Stimulated activated CD4-positive, alpha-beta T cell treated with anti-CD3 and anti-CD28 coated beads, TNF-alpha, amount 100 ng/mL, for 24 hours (primary cell): ENCODE data around the gene POLR2E.

Source experiments
- DNase-seq, 3 experiments: peaks; one replicate each; pipeline ENCODE4 v3.0.0-alpha.2; 2020; ENCODE audit warnings: low read depth in 3 of 3

Gene POLR2E

DNA sequence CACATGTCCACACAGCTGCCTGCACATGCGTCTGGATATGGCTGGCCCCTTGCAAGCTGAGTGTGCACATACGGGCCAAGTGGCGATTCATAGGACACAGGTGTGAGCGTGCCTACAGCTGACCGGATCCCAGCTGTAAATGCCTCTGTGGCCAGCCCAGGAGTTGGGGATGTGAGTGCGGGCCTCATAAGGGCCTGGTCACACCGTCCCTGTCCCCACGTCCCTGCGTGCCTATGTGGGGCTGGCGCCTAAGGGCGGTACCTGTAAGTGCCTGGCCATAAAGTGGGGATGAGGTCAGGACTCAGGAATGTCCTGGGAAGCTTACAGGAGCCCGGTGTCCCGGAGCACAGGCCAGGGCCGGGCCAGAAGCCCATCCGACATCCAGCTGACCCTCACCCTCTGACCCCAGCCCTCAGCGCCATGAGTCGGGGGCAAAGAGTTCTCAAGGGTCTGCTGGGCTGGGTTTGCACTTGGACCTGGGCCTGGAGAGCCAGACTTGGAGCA is 29.5 kb downstream of the POLR2E start:
- DNase-seq, result no peak

GRCh38 chr19:1064661-1065605 is 30.2 kb downstream of the POLR2E start:
- peak in 2 of 3 experiments; percentile 46 to 73 for DNase-seq

DNA sequence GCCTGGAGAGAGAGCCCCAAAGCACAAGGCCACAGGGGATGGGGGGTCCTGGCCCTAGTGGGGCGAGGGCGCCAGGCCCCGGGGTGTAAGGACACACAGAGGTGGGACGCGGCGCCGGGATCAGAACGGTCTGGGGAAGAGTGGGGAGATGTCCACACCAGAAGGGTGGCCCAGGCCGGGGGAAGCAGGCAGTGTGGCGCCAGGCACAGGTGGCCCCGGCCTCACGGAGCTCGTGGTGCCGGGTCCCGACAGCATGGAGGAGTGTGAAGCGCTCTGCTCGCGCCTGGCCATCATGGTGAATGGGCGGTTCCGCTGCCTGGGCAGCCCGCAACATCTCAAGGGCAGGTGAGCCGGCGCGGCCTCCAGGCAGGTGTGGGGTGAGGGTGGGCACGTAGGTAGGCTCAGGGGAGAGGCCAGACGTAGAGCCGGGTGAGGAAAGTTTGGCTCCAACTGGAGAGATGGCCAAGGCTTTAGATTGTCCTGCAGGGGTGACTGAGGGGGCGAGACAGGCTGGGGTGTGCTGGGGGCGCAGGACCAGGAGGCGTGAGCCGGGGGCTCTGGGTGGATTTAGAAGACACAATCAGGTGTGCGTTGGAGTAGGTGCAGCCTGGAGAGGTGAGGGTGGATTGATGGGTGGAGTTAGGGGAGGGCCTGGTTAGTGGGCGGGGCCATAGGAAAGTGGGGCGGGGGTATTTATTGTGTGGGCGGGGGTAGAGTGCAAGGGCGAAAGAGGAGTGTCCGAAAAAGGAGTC is 31.1 kb downstream of the POLR2E start:
- no peak for DNase-seq

GRCh38 chr19:1063030-1063908 is 31.9 kb downstream of the POLR2E start:
- peak in 1 of 3 experiments; percentile 62 for DNase-seq

- no peak for DNase-seq
Observed at GRCh38 chr19:1062387-1063029, 32.7 kb downstream of the POLR2E start.

DNA sequence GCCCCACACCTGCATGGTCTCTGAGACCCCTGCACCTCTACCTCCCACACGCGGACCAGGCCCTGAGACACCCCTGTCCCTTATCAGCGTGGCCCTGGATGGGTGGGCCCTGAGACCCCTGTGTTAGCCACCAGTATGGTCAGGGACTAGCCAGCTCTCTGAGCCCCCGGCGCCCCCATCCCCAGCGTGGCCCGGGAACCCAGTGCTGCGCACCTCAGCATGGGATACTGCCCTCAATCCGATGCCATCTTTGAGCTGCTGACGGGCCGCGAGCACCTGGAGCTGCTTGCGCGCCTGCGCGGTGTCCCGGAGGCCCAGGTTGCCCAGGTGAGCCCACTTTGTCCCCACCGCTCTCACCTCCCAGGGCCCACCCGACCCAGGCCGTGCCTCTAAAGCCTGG is 33.2 kb downstream of the POLR2E start:
- DNase-seq, result no peak

- DNase-seq, result no peak
Observed at GRCh38 chr19:1060689-1061088, 34.5 kb downstream of the POLR2E start.

DNA sequence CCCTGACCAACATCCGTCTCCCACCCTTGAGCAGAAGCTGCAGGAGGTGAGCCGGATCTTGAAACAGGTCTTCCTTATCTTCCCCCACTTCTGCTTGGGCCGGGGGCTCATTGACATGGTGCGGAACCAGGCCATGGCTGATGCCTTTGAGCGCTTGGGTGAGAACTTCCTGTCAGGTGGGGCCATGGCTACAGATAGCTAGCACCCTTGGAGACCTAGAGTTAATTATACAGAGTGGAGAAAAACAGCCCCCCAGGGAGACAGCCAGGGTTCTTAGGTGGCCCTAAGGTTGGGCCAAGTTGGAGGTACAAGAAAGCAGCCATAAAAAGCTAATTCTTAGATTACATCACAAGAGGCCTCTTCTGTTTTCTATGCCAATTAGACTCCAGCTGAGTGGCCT is 37.1 kb downstream of the POLR2E start:
- DNase-seq, result no peak

DNA sequence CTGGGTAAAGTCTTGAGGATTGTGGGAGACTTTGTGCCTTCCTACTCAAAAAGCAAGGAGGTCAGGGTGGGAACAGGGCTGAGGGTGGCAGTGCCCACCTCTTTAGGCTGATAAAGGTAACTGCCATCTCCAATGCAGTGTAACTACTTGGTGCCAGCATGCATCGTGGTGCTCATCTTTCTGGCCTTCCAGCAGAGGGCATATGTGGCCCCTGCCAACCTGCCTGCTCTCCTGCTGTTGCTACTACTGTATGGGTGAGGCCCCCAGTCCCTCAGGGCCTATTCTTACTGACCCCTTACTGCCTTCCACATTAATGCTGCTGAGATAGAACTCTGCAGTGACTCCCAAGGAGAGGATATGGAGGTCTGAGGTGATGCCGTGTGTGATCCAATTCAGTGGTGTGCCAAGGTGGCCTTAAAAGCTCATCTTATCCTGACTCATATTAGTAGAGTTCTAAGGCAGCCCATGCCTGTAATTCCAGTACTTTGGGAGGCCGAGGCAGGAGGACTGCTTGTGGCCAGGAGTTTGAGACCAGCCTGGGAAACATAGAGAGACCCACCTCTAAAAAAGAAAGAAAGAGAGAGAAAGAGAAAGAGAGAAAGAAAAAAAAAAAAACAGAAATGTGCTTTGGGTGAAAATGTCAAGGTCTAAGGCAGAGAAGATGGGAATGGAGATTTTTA is 37.9 kb downstream of the POLR2E start:
- no peak for DNase-seq

- no peak for DNase-seq
Observed at GRCh38 chr19:1055886-1056620, 39.1 kb downstream of the POLR2E start.

GRCh38 chr19:1055028-1055425 is 40.1 kb downstream of the POLR2E start:
- no peak for DNase-seq

DNA sequence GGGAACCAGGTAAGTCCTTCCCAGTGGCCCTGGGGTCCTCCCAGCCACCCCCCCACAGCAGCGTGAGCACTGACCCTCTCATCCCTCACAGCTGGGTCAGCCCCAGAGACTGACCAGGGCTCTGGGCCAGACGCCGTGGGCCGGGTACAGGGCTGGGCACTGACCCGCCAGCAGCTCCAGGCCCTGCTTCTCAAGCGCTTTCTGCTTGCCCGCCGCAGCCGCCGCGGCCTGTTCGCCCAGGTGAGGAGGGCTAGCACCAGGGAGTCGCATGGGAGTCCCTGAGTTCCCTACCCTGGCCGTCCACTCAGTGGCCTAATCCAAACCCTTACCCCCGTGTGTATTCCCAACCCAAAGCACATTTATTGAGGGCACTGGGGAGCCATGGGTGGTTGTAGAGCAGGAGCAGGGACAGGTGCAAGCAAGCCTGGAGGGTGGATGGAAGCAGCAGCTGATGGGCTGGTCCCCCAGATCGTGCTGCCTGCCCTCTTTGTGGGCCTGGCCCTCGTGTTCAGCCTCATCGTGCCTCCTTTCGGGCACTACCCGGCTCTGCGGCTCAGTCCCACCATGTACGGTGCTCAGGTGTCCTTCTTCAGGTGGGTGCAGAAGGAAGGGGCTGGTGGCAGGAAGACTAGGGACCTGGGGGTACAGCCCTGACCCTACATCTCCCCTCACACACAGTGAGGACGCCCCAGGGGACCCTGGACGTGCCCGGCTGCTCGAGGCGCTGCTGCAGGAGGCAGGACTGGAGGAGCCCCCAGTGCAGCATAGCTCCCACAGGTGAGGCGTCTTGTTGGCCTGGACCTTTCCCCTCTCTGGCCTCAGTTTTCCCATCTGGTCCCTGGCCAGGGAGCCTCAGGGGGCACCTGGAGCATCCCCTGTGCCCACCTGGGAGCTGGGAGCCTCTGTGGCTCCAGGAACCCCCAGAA is 40.8 kb downstream of the POLR2E start:
- DNase-seq, result no peak

DNA sequence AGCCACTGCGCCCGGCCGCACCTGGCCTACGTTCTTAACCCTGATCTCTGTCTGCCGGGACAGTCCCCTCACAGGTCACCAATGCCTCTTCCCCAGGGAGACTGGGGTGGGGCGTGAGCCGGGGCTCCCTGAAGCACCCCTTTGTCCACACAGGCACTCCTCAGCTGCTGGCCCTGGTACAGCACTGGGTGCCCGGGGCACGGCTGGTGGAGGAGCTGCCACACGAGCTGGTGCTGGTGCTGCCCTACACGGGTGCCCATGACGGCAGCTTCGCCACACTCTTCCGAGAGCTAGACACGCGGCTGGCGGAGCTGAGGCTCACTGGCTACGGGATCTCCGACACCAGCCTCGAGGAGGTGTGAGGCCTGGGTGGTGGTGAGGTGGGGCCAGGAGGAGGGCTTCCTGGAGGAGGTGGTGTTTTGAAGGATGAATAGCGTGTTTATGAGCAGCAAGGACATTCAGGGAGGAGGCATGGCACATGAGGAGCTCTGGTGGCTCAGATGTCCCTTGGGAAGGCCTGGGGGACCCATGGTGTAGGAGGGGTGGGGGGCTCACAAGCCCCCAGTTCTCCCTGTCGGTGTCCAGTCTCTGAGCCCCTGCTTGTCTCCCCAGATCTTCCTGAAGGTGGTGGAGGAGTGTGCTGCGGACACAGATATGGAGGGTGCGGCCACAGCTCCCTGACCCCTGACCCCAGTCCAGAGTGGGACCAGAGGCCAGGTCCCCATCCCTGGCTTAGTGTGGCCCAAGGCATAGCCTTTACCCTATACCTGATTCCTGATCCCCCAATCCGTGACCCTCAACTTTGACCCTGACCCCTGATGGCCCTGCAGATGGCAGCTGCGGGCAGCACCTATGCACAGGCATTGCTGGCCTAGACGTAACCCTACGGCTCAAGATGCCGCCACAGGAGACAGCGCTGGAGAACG is 41.7 kb downstream of the POLR2E start:
- no peak for DNase-seq

- DNase-seq, result no peak
Observed at GRCh38 chr19:1052349-1052975, 42.7 kb downstream of the POLR2E start.

GRCh38 chr19:1051791-1052190 is 43.4 kb downstream of the POLR2E start:
- DNase-seq, result no peak

DNA sequence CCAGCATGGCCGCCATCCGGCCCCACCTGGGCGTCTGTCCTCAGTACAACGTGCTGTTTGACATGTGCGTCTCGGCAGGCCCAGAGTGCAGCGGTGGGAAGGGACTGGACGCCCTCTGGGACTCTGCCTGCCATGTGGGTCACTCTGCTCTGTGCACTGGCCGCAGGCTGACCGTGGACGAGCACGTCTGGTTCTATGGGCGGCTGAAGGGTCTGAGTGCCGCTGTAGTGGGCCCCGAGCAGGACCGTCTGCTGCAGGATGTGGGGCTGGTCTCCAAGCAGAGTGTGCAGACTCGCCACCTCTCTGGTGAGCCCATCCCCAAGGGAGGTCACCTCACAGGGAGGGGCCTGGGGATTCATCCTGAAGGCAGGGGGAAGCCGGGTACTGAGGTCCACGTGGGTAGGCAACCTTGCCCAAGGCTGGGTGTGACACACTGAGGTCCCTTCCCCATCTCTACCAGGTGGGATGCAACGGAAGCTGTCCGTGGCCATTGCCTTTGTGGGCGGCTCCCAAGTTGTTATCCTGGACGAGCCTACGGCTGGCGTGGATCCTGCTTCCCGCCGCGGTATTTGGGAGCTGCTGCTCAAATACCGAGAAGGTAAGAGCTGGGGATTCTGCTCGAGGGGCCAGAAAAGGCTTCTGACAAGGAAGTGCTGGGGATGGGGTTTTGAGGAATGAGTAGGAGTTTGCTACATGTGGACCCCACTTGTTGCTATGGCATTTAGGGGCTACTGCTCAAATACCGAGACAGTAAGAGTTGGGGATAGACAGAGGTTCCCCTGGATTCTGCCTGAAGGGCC is 44.0 kb downstream of the POLR2E start:
- DNase-seq, result no peak
